Smooth muscle cell (in vitro differentiated cells): ENCODE results near the gene SPATA21. TPM values are rescaled to one million over a fixed set of nuclear protein-coding genes. Genes with fewer than 3 reads are reported as not detected.

Source experiments
- DNase-seq: peaks from one replicate; lab custom pipeline; 2025; ENCODE audit not compliant: unreplicated experiment; lab: John Stamatoyannopoulos, UW
- H2AFZ ChIP-seq: fragments of 200-600 bp; sonication (generic); 2 replicates; pipeline ENCODE4 v1.6.0; 2016; ENCODE audit warnings: antibody characterized with exemption, low read depth, mild to moderate bottlenecking
- H3F3A ChIP-seq: fragments of 200-600 bp; sonication (generic); 2 replicates; pipeline ENCODE4 v1.6.0; 2017; ENCODE audit warnings: antibody characterized with exemption, low read depth
- H3K27ac ChIP-seq: fragments of 200-600 bp; sonication (generic); 2 replicates; pipeline ENCODE4 v1.5.1; 2016; ENCODE audit warnings: low read depth, mild to moderate bottlenecking
- H3K27me3 ChIP-seq: fragments of 200-600 bp; sonication (generic); 2 replicates; pipeline ENCODE4 v1.6.1; 2016; ENCODE audit warnings: low read depth, mild to moderate bottlenecking
- H3K36me3 ChIP-seq: fragments of 200-600 bp; sonication (generic); 2 replicates; pipeline ENCODE4 v1.5.1; 2016; ENCODE audit warnings: low read depth
- H3K4me1 ChIP-seq: fragments of 200-600 bp; sonication (generic); 2 replicates; pipeline ENCODE4 v1.5.1; 2016; ENCODE audit warnings: low read depth
- H3K4me2 ChIP-seq: fragments of 200-600 bp; sonication (generic); 2 replicates; pipeline ENCODE4 v1.6.0; 2016; ENCODE audit warnings: mild to moderate bottlenecking
- H3K4me3 ChIP-seq: fragments of 200-600 bp; sonication (generic); 2 replicates; pipeline ENCODE4 v1.5.1; 2016; ENCODE audit warnings: mild to moderate bottlenecking
- H3K79me2 ChIP-seq: fragments of 200-600 bp; sonication (generic); 2 replicates; pipeline ENCODE4 v1.6.0; 2016; ENCODE audit warnings: low read depth, mild to moderate bottlenecking
- H3K9ac ChIP-seq: fragments of 200-600 bp; sonication (generic); 2 replicates; pipeline ENCODE4 v1.6.0; 2016; ENCODE audit warnings: low read depth
- H3K9me3 ChIP-seq: fragments of 200-600 bp; sonication (generic); replicated peaks from 2 replicates; pipeline ENCODE4 v1.5.1; 2016; ENCODE audit warnings: low read depth
- H4K20me1 ChIP-seq: fragments of 200-600 bp; sonication (generic); 2 replicates; pipeline ENCODE4 v1.6.0; 2016; ENCODE audit warnings: low read depth
- CTCF ChIP-seq: fragments of 200-600 bp; sonication (generic); IDR thresholded peaks from 2 replicates; pipeline ENCODE4 v1.5.1; 2017; ENCODE audit warnings: borderline replicate concordance, mild to moderate bottlenecking, antibody characterized with exemption; ENCODE audit not compliant: insufficient read depth, poor library complexity, severe bottlenecking
- WGBS: methylation state at CpG from one replicate; pipeline ENCODE4 v1.1.7; 2016; ENCODE audit warnings: low lambda C conversion rate; 5-methylcytosine and 5-hydroxymethylcytosine counted together
- polyA plus RNA-seq: library from polyadenylated mRNA; unstranded; fragments of >200 nt; fragmentation: Nextera tagmentation; extraction: Ambion mirVana; gene quantifications from 2 replicates; pipeline ENCODE4 v1.2.1, GENCODE V29; 2016
- total RNA-seq: library from RNA; depleted of rRNA; stranded (reverse); fragments of >200 nt; gene quantifications from 2 replicates; pipeline ENCODE4 v1.2.3, GENCODE V29; 2014

The SPATA21 gene
- total and polyA plus RNA-seq, 2 experiments from 2014 or later = not detected

GRCh38 chr1:16392740-16393569, 44.3 kb downstream of the SPATA21 start:
- Histone ChIP-seq H3K27ac (no peak overlapping the region), H3K9me3 (no peaks in the 10 kb centered on the region), H3K36me3 (no peaks in the 10 kb centered on the region), H4K20me1 (peaks cover 93% of the 10 kb centered on the region), H3F3A (peaks cover 5% of the 10 kb centered on the region), H3K9ac (no peak overlapping the region), H3K27me3 (no peaks in the 10 kb centered on the region), H3K4me3 (no peak overlapping the region), H2AFZ (no peak overlapping the region), H3K79me2 (peaks cover 52% of the 10 kb centered on the region), H3K4me1 (no peaks in the 10 kb centered on the region), H3K4me2 (no peak overlapping the region)
- no peak for TF ChIP-seq CTCF
- WGBS = 93% methylated on average over 21 of the region's 21 CpGs
- DNase-seq = no peak

- Histone ChIP-seq H3K4me2 (no peak overlapping the region), H3K79me2 (peaks cover 67% of the 10 kb centered on the region), H4K20me1 (peaks cover 99% of the 10 kb centered on the region), H3K27me3 (no peaks in the 10 kb centered on the region), H3K27ac (no peak overlapping the region), H3K36me3 (no peaks in the 10 kb centered on the region), H3K9me3 (no peaks in the 10 kb centered on the region), H3F3A (peaks cover 5% of the 10 kb centered on the region), H2AFZ (no peak overlapping the region), H3K4me1 (no peaks in the 10 kb centered on the region), H3K9ac (no peak overlapping the region), H3K4me3 (no peak overlapping the region)
- no peak for DNase-seq
- no peak for TF ChIP-seq CTCF
- 86% methylated on average over 3 of the region's 3 CpGs for WGBS
Measured at GRCh38 chr1:16391411-16391810, 45.8 kb downstream of the SPATA21 start.

GRCh38 chr1:16387201-16388188, 49.7 kb downstream of the SPATA21 start:
- Histone ChIP-seq H3K4me3 (no peak overlapping the region), H3K9ac (no peak overlapping the region), H4K20me1 (peaks cover 100% of the 10 kb centered on the region), H3K27me3 (no peaks in the 10 kb centered on the region), H3K9me3 (no peaks in the 10 kb centered on the region), H2AFZ (no peak overlapping the region), H3K4me1 (no peaks in the 10 kb centered on the region), H3F3A (no peaks in the 10 kb centered on the region), H3K36me3 (no peaks in the 10 kb centered on the region), H3K27ac (no peak overlapping the region), H3K79me2 (peaks cover 99% of the 10 kb centered on the region), H3K4me2 (no peak overlapping the region)
- TF ChIP-seq CTCF = no peak
- no peak for DNase-seq
- 97% methylated on average over 14 of the region's 14 CpGs for WGBS
